ENCODE data around the gene KRT37.
"Not testable (repeated sequence)": the region's sequence is repeated elsewhere in the genome, so short reads cannot be mapped to it uniquely, and the experiment has no call there.

The KRT37 gene

DNA sequence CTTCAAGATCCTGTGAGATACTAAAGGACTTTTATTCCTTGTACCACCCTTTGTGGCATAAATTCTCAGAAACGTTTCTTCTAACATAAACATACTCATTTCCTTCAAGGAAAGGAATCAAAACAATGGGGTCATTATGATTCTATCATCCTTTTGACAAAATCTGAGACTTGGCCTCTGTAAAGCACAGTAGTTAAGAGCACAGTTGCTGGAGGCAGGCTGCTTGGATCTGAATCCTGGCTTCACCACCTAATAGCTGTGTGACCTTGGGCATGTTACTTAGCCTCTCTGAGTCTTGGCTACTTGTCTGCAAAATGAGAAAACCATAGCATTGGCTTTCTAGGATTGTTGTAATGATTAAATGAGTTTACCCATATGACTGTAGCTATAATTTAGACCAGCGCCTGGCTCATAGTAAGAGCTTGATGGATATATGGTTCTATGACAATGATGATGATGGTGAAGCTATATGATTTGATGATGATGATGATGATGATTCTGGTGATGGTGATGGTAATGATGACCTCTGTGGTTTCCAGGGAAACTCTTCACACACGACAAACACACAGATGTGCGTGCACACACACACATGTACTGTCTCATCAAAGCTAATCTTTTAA is 20.9 kb downstream of the KRT37 start:
- TF ChIP-seq CTCF (conservative IDR thresholded peaks at IDR 0.05; ENCODE audit: control insufficient read depth, insufficient read depth, low read depth, low read length), result no peak
- H3K4me3 ChIP-seq (ENCODE audit: control insufficient read depth, low read depth, low read length), result no peak overlapping the region
- DNase-seq (ENCODE audit: low read depth), result no peak

DNA sequence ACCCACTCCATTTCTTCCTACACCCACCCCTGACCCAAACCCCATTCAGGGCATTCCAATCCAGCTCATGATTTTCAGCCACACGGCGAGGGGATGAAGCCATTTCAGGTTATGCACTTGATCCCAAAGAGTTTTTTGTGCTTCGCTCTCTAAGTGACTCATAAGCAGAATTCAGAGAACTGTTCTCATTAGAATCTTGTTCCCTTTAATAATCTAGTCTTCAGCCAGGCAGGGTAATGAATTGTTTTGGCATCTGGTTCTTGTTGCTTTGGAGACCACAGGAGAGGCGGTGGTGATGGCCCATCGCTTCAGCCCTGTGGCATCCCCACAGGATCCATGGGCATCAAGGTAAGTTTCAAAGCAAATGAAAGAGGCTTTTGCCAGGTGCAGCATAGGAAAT is 22.2 kb downstream of the KRT37 start:
- no peak overlapping the region for H3K4me3 ChIP-seq (ENCODE audit: control insufficient read depth, low read depth, low read length)
- DNase-seq (ENCODE audit: low read depth), result peak; percentile 38
- TF ChIP-seq CTCF (conservative IDR thresholded peaks at IDR 0.05; ENCODE audit: control insufficient read depth, insufficient read depth, low read depth, low read length), result no peak

DNA sequence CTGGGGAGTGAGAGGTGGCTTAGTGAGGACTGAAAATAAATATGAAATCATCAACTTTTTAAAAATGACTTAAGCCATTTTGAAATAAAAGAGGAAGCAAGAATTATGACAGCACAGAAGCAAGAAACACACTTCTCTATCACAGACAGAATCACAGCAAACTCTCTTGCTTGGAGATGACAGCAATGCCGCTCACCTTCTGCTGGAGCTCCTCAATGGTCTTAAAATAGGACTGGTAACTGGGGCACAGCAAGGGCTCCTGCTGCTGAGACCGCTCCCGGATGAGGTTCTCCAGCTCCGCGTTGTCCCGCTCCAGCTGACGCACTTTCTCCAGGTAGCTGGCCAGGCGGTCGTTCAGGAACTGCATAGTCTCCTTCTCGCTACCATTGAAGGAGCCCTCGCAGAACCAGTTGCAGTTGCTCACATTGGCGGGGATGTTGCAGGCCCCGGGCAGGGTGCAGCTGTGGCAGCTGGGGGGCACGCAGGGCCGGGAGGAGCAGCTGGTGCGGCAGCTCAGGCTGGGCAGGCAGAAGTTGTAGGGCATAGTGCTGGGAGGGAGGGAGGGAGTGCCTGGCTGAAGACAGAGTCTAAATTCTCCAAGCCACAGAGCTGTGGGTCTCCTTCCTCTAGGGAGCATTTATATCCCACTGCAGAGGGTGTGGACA is 27.3 kb downstream of the KRT37 start, which contains the start of gene KRT31:
Gene KRT31 (minus strand): TSS at position 613 of the 665 bp plus-strand sequence. CDS start 69 bp downstream, at position 544.
- no peak for TF ChIP-seq CTCF (conservative IDR thresholded peaks at IDR 0.05; ENCODE audit: control insufficient read depth, insufficient read depth, low read depth, low read length)
- DNase-seq (ENCODE audit: low read depth), result no peak
- H3K4me3 ChIP-seq (ENCODE audit: control insufficient read depth, low read depth, low read length), result no peak within 1 kb of the TSS

- no peak for TF ChIP-seq CTCF (conservative IDR thresholded peaks at IDR 0.05; ENCODE audit: control insufficient read depth, insufficient read depth, low read depth, low read length)
- DNase-seq (ENCODE audit: low read depth), result no peak
- H3K4me3 ChIP-seq (ENCODE audit: control insufficient read depth, low read depth, low read length), result no peak overlapping the region
Measured at GRCh38 chr17:41396340-41396739, 28.0 kb downstream of the KRT37 start.

DNA sequence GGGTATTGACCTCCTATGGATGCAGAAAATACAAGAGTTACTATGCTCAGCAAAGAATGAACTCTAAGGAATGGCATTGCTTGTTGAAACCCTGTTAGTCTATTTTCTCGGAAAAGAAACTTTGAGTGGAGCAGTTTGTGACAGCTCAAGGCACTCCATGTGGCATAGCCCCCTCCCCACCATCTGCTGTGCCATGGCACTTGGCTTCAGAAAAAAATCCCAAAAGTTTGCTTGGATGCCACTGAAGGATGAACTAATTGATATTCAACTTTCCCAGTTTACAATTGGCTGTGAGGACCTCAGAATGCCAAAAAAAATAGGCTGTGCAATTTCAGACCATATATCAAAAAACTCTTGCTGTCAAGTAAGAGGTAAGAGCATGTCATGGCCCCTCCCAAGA is 28.8 kb downstream of the KRT37 start:
- DNase-seq (ENCODE audit: low read depth), result no peak
- H3K4me3 ChIP-seq (ENCODE audit: control insufficient read depth, low read depth, low read length), result no peak overlapping the region
- TF ChIP-seq CTCF (conservative IDR thresholded peaks at IDR 0.05; ENCODE audit: control insufficient read depth, insufficient read depth, low read depth, low read length), result no peak

GRCh38 chr17:41395044-41395443 is 29.3 kb downstream of the KRT37 start:
- H3K4me3 ChIP-seq (ENCODE audit: control insufficient read depth, low read depth, low read length); DNase-seq (ENCODE audit: low read depth): not testable (repeated sequence)

GRCh38 chr17:41394254-41394996 is 30.0 kb downstream of the KRT37 start:
- no peak overlapping the region for H3K4me3 ChIP-seq (ENCODE audit: control insufficient read depth, low read depth, low read length)
- no peak for TF ChIP-seq CTCF (conservative IDR thresholded peaks at IDR 0.05; ENCODE audit: control insufficient read depth, insufficient read depth, low read depth, low read length)
- no peak for DNase-seq (ENCODE audit: low read depth)

Measured in fibroblast of mammary gland (primary cell).